HG03354 (cell line): Measurements from ENCODE around the gene HEBP1.

Experiments used
- ATAC-seq: cut with Tn5 transposase; IDR thresholded peaks from one replicate; pipeline ENCODE4 v1.9.1; 2021; ENCODE audit warnings: mild to moderate bottlenecking; ENCODE audit not compliant: unreplicated experiment, poor library complexity, severe bottlenecking

HEBP1 gene

GRCh38 chr12:12960639-12961209, 39.3 kb downstream of the HEBP1 start:
- ATAC-seq, result no peak

- ATAC-seq, result no peak
Measured at GRCh38 chr12:12958886-12959285, 41.2 kb downstream of the HEBP1 start.

GRCh38 chr12:12954878-12955625, 45.0 kb downstream of the HEBP1 start:
- no peak for ATAC-seq

- no peak for ATAC-seq
Measured at GRCh38 chr12:12954356-12954755, 45.7 kb downstream of the HEBP1 start.

GRCh38 chr12:12952036-12952435, 48.0 kb downstream of the HEBP1 start, which contains the start of gene GPRC5D:
GPRC5D (minus strand) TSS chr12:12952170; CDS start chr12:12950384, 1,786 bp downstream.
- no peak for ATAC-seq

- ATAC-seq, result no peak
Measured at GRCh38 chr12:12951504-12951903, 48.6 kb downstream of the HEBP1 start.

GRCh38 chr12:12947902-12948301, 52.2 kb downstream of the HEBP1 start:
- no peak for ATAC-seq

- ATAC-seq, result no peak
Measured at GRCh38 chr12:12946686-12947355, 53.2 kb downstream of the HEBP1 start.

- no peak for ATAC-seq
Measured at GRCh38 chr12:12945591-12945990, 54.5 kb downstream of the HEBP1 start.

GRCh38 chr12:12943586-12944260, 56.3 kb downstream of the HEBP1 start:
- no peak for ATAC-seq

GRCh38 chr12:12941450-12942350, 58.4 kb downstream of the HEBP1 start:
- ATAC-seq, result no peak

- ATAC-seq, result no peak
Measured at GRCh38 chr12:12939888-12940287, 60.2 kb downstream of the HEBP1 start.

- no peak for ATAC-seq
Measured at GRCh38 chr12:12938541-12938940, 61.5 kb downstream of the HEBP1 start.

- no peak for ATAC-seq
Measured at GRCh38 chr12:12936983-12937491, 63.0 kb downstream of the HEBP1 start.

- no peak for ATAC-seq
Measured at GRCh38 chr12:12934556-12934955, 65.5 kb downstream of the HEBP1 start.

- no peak for ATAC-seq
Measured at GRCh38 chr12:12933742-12934141, 66.3 kb downstream of the HEBP1 start.

- ATAC-seq, result no peak
Measured at GRCh38 chr12:12930633-12931219, 69.3 kb downstream of the HEBP1 start.

GRCh38 chr12:12929696-12930095, 70.4 kb downstream of the HEBP1 start:
- ATAC-seq, result no peak
